IMR-90 (cell line): ENCODE data around the gene ZNF350. TPM values are rescaled to one million over a fixed set of nuclear protein-coding genes. Genes with fewer than 3 reads are reported as not detected.

Source experiments
- ATAC-seq: fragments of 200-7000 bp; cut with Tn5 transposase; 2 replicates; pipeline ENCODE4 v1.9.1; 2020; ENCODE audit warnings: low read depth, mild to moderate bottlenecking, moderate library complexity
- BruUV-seq: library from RNA; stranded (reverse); fragments of 400-500 nt; replicated peaks from 2 replicates; lab custom pipeline; 2021; lab: Mats Ljungman, UMichigan
- CTCF ChIA-PET: fragments of 300-600 bp; formaldehyde crosslinking; extraction: SDS; loops from one replicate; lab custom pipeline; 2021; ENCODE audit warnings: antibody characterized with exemption; lab: Yijun Ruan, JAX
- POLR2A ChIA-PET: fragments of 300-600 bp; sonication (Branson Sonifier 250); formaldehyde crosslinking; loops from one replicate; lab custom pipeline; 2022; ENCODE audit warnings: antibody characterized with exemption; ENCODE audit not compliant: unreplicated experiment; lab: Charles Lee
- DNase-seq: peaks from one replicate; pipeline ENCODE4 v3.0.0; 2013
- H2AFZ ChIP-seq: replicated peaks from 2 replicates; pipeline ENCODE3; 2013; ENCODE audit warnings: low read length, mild to moderate bottlenecking; ENCODE audit not compliant: poor library complexity
- H2AK5ac ChIP-seq: 2 replicates; pipeline ENCODE4 v1.6.1; 2013; ENCODE audit warnings: low read depth, low read length, inconsistent platforms
- H2AK9ac ChIP-seq: replicated peaks from 2 replicates; pipeline ENCODE3; 2013; ENCODE audit warnings: mild to moderate bottlenecking, low read depth, low read length, moderate library complexity; ENCODE audit not compliant: poor library complexity
- H2BK120ac ChIP-seq: 2 replicates; pipeline ENCODE4 v1.6.1; 2013; ENCODE audit warnings: low read depth, low read length, inconsistent platforms
- H2BK15ac ChIP-seq: 3 replicates; pipeline ENCODE4 v1.6.1; 2013; ENCODE audit warnings: low read depth, low read length, inconsistent platforms
- H2BK20ac ChIP-seq: 2 replicates; pipeline ENCODE4 v1.6.1; 2013; ENCODE audit warnings: low read depth, mild to moderate bottlenecking, inconsistent platforms, low read length, moderate library complexity
- H2BK5ac ChIP-seq: 2 replicates; pipeline ENCODE4 v1.6.1; 2013; ENCODE audit warnings: mild to moderate bottlenecking, low read depth, low read length, inconsistent platforms; ENCODE audit not compliant: poor library complexity, severe bottlenecking
- H3K14ac ChIP-seq: replicated peaks from 2 replicates; pipeline ENCODE4 v1.6.1; 2013; ENCODE audit warnings: low read depth, low read length, inconsistent platforms
- H3K18ac ChIP-seq: 2 replicates; pipeline ENCODE4 v1.6.1; 2013; ENCODE audit warnings: low read depth, low read length, control low read depth
- H3K23ac ChIP-seq: 2 replicates; pipeline ENCODE4 v1.6.1; 2013; ENCODE audit warnings: low read depth, low read length, inconsistent platforms
- H3K27ac ChIP-seq: 2 replicates; pipeline ENCODE4 v1.5.1; 2013; ENCODE audit warnings: mild to moderate bottlenecking, control low read depth, low read length; ENCODE audit not compliant: insufficient read depth
- H3K27me3 ChIP-seq: 2 replicates; pipeline ENCODE4 v1.6.1; 2013; ENCODE audit warnings: low read length; ENCODE audit not compliant: control insufficient read depth, insufficient read depth
- H3K36me3 ChIP-seq: 2 replicates; pipeline ENCODE4 v1.6.1; 2013; ENCODE audit warnings: low read length, mixed read lengths; ENCODE audit not compliant: control insufficient read depth, insufficient read depth
- H3K4ac ChIP-seq: 2 replicates; pipeline ENCODE4 v1.6.1; 2013; ENCODE audit warnings: low read depth, low read length, inconsistent platforms
- H3K4me1 ChIP-seq: 2 replicates; pipeline ENCODE4 v1.6.1; 2013; ENCODE audit warnings: low read length, mixed read lengths; ENCODE audit not compliant: control insufficient read depth, insufficient read depth
- H3K4me2 ChIP-seq: 2 replicates; pipeline ENCODE4 v1.6.1; 2013; ENCODE audit warnings: low read depth, mild to moderate bottlenecking, control low read depth, low read length, moderate library complexity
- H3K4me3 ChIP-seq: 2 replicates; pipeline ENCODE4 v1.5.1; 2013; ENCODE audit warnings: low read depth, mild to moderate bottlenecking, control low read depth, low read length, moderate library complexity; ENCODE audit not compliant: insufficient read depth
- H3K56ac ChIP-seq: 2 replicates; pipeline ENCODE4 v1.6.1; 2013; ENCODE audit warnings: low read length, inconsistent platforms; ENCODE audit not compliant: insufficient read depth; ENCODE audit errors: extremely low read depth
- H3K79me1 ChIP-seq, 2 experiments: 2 replicates each; pipeline ENCODE4 v1.6.1; 2013; ENCODE audit warnings: low read length in 2 of 2, inconsistent platforms in 1 of 2, low read depth in 1 of 2
- H3K9ac ChIP-seq: 2 replicates; pipeline ENCODE4 v1.6.1; 2013; ENCODE audit warnings: low read depth, low read length, control low read depth
- H3K9me1 ChIP-seq: 2 replicates; pipeline ENCODE4 v1.6.1; 2013; ENCODE audit warnings: low read length, inconsistent platforms; ENCODE audit not compliant: insufficient read depth
- H3K9me3 ChIP-seq: 2 replicates; pipeline ENCODE4 v1.6.1; 2013; ENCODE audit warnings: low read length; ENCODE audit not compliant: control insufficient read depth, insufficient read depth
- H4K20me1 ChIP-seq: 2 replicates; pipeline ENCODE4 v1.6.1; 2013; ENCODE audit warnings: low read length, inconsistent platforms; ENCODE audit not compliant: insufficient read depth
- H4K5ac ChIP-seq: 2 replicates; pipeline ENCODE4 v1.6.1; 2013; ENCODE audit warnings: mild to moderate bottlenecking, low read depth, low read length, control low read depth
- H4K8ac ChIP-seq, 2 experiments: 2 replicates each; pipeline ENCODE4 v1.6.1; 2013; ENCODE audit warnings: low read depth in 2 of 2, low read length in 2 of 2, control low read depth in 1 of 2, inconsistent platforms in 1 of 2
- H4K91ac ChIP-seq: 2 replicates; pipeline ENCODE4 v1.6.1; 2013; ENCODE audit warnings: low read depth, low read length, inconsistent platforms; ENCODE audit not compliant: insufficient read depth
- BHLHE40 ChIP-seq: fragments of 150-350 bp; IDR thresholded peaks from 2 replicates; pipeline ENCODE4 v1.6.1; 2016; ENCODE audit warnings: mild to moderate bottlenecking, low read depth, low read length
- CEBPB ChIP-seq: IDR thresholded peaks from 2 replicates; pipeline ENCODE4 v1.6.1; 2012; ENCODE audit warnings: low read depth, low read length, improper control_type of control experiment
- CHD1 ChIP-seq: IDR thresholded peaks from 2 replicates; pipeline ENCODE4 v1.6.1; 2012; ENCODE audit warnings: low read depth, low read length, improper control_type of control experiment
- SMC3 ChIP-seq: fragments of 150-350 bp; IDR thresholded peaks from 2 replicates; pipeline ENCODE4 v1.6.1; 2016; ENCODE audit warnings: low read depth, mild to moderate bottlenecking, antibody characterized with exemption, low read length, moderate library complexity
- WGBS, 2 experiments: methylation state at CpG; one replicate each; pipeline versions ENCODE4 v1.1.5 to v1.1.7; 2013; ENCODE audit warnings: missing lambda C conversion rate in 2 of 2; ENCODE audit not compliant: insufficient read length in 1 of 2; ENCODE audit errors: extremely low coverage in 2 of 2; 5-methylcytosine and 5-hydroxymethylcytosine counted together
- dilution Hi-C: fragments of 300-500 bp; cut with HindIII; formaldehyde crosslinking; loops from one replicate; pipeline ENCODE4 v1.14.3; 2018; ENCODE audit warnings: low sequenced_read_pairs; ENCODE audit not compliant: unreplicated experiment
- in situ Hi-C: fragments of 300-500 bp; cut with MboI; formaldehyde crosslinking; loops from 3 replicates; pipeline ENCODE4 v1.14.3; 2019; ENCODE audit warnings: low sequenced_read_pairs, inconsistent platforms, mixed read lengths
- intact Hi-C: fragments of 100-400 bp; cut with micrococcal nuclease; formaldehyde crosslinking; loops from 2 replicates; pipeline ENCODE4 v1.10.0; 2022
- polyA plus RNA-seq, 3 experiments: library from polyadenylated mRNA; depleted of rRNA; stranded (reverse); fragments of >200 nt; gene quantifications; 2 replicates each; pipeline ENCODE4 v1.2.3, GENCODE V29; 2012; ENCODE audit warnings: low replicate concordance in 1 of 3
- total RNA-seq: library from RNA; depleted of rRNA; stranded (reverse); fragments of >200 nt; gene quantifications from 2 replicates; pipeline ENCODE4 v1.2.3, GENCODE V29; 2012
- TF ChIP-seq, protein P1 (sequence below): fragments of 150-350 bp; IDR thresholded peaks from 2 replicates; pipeline ENCODE4 v1.6.1; 2016; ENCODE audit warnings: low read depth, mild to moderate bottlenecking, low read length, moderate library complexity, borderline replicate concordance

The ZNF350 gene
- total and polyA plus RNA-seq, 2 of the 4 experiments (the other 2 are of a cell fraction) = 4.7 to 14.0 TPM

DNA sequence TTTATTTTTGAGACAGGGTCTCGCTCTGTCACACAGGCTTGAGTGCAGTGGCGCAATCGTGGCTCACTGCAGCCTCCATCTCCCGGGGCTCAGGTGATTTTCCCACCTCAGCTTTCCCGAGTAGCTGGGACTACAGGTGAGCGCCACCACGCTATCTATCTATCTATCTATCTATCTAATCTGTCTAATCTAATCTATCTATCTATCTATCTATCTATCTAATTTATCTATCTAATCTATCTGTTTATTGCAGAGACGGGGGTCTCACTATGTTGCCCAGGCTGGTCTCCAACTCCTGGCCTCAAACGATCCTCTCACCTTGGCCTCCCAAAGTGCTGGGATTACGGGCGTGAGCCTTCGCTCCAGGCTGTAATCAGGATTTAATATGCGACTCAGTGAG lies 58.8 kb downstream of the ZNF350 start:
- no peak overlapping the region for H2BK20ac ChIP-seq
- no TSS peak for BruUV-seq
- in situ Hi-C loops = no loop called here

More for the DNA sequence above, 58.8 kb downstream of the ZNF350 start:
- TF ChIP-seq SMC3 = no peak
- no peak for TF ChIP-seq BHLHE40
- TF ChIP-seq, protein P1, sequence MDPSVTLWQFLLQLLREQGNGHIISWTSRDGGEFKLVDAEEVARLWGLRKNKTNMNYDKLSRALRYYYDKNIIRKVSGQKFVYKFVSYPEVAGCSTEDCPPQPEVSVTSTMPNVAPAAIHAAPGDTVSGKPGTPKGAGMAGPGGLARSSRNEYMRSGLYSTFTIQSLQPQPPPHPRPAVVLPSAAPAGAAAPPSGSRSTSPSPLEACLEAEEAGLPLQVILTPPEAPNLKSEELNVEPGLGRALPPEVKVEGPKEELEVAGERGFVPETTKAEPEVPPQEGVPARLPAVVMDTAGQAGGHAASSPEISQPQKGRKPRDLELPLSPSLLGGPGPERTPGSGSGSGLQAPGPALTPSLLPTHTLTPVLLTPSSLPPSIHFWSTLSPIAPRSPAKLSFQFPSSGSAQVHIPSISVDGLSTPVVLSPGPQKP = no peak
- no peak for TF ChIP-seq CHD1
- 0 out of 2 replicates have a peak, but pooled peaks have one; percentile 15 for TF ChIP-seq CEBPB
- peak overlapping the region; percentile 53 for H3K27ac ChIP-seq
- no peak overlapping the region for H2AK9ac ChIP-seq
- no peak overlapping the region for H2BK15ac ChIP-seq
- peak overlapping the region; percentile 94 for H2AFZ ChIP-seq
- no peak for ATAC-seq
- H3K23ac ChIP-seq = 0 out of 2 replicates have a peak overlapping the region, but pooled peaks have one; percentile 74
- no peaks in the 10 kb centered on the region for H3K9me1 ChIP-seq
- WGBS, 2 experiments = 40% methylated on average over 1 of the region's 13 CpGs; no CpG with 5 or more reads in 1 of the 2 experiments
- dilution Hi-C loops = no loop called here
- peak overlapping the region; percentile 50 to 98 for H4K8ac ChIP-seq
- no peaks in the 10 kb centered on the region for H4K20me1 ChIP-seq
- H3K4ac ChIP-seq = peak overlapping the region; percentile 73
- ChIA-PET POLR2A (no interaction called here), CTCF (no interaction called here)
- peak overlapping the region; percentile 88 for H3K9ac ChIP-seq
- no peak for DNase-seq
- no peak overlapping the region for H2BK120ac ChIP-seq
- no peaks in the 10 kb centered on the region for H3K4me1 ChIP-seq
- H3K18ac ChIP-seq = no peak overlapping the region
- no peak overlapping the region for H2AK5ac ChIP-seq
- H2BK5ac ChIP-seq = no peak overlapping the region
- no peak overlapping the region for H4K91ac ChIP-seq
- no peak overlapping the region for H3K14ac ChIP-seq
- peaks cover 9% of the 10 kb centered on the region for H3K36me3 ChIP-seq
- H3K4me3 ChIP-seq = peak overlapping the region; percentile 76
- no peaks in the 10 kb centered on the region for H3K27me3 ChIP-seq
- 0 out of 2 replicates have a peak overlapping the region, but pooled peaks have one; percentile 45 for H3K56ac ChIP-seq
- peak overlapping the region; percentile 67 for H3K4me2 ChIP-seq
- intact Hi-C loops = loop anchor here (10.0 kb wide), 1 partner anchor 307 kb away; no protein-coding TSS in a partner anchor
- H3K79me1 ChIP-seq = peaks cover 10 to 14% of the 10 kb centered on the region in 2 experiments
- peak overlapping the region; percentile 55; the same call in 1 of the 2 replicates for H4K5ac ChIP-seq
- peaks cover 4% of the 10 kb centered on the region for H3K9me3 ChIP-seq
